ENCODE measurements around the gene THADA.

THADA gene

DNA sequence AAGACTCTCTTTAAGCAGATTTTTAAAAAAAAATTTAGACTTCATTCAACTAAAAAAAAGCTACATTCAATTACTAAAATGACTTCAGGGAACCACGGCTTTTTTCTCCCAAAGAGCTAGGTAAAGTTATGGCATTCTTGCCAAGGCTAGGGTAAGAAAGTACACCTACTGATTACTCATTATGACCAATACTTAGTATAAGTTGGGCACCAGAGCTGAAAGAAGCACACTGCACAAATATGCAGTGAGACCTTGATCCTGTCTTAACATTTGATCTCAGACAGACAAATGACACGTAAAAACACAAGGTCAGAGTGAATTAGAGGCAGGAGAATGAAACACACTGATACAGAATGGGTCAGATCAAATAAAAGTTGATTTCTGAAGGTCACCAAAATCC lies 88.7 kb downstream of the THADA start:
- Histone ChIP-seq H3K4me2 (ENCODE audit: low read depth, low read length, poor library complexity, severe bottlenecking) (no peak overlapping the region), H3K27ac (ENCODE audit: low read depth, low read length) (no peak overlapping the region), H3K9me2 (replicated peaks; ENCODE audit: insufficient read depth, low read length) (no peaks in the 10 kb centered on the region), H3K4me3 (ENCODE audit: insufficient read depth, low read length, poor library complexity, severe bottlenecking) (no peak overlapping the region), H4K20me1 (ENCODE audit: low read depth, low read length) (no peaks in the 10 kb centered on the region), H3F3A (ENCODE audit: insufficient read depth) (peaks cover 3% of the 10 kb centered on the region; the same call in 1 of the 2 replicates), H2AFZ (ENCODE audit: low read depth, low read length, severe bottlenecking) (no peak overlapping the region), H3K9me3 (ENCODE audit: insufficient read depth, low read length) (no peaks in the 10 kb centered on the region), H3K79me2 (ENCODE audit: insufficient read depth, low read length) (no peaks in the 10 kb centered on the region), H3K27me3 (ENCODE audit: low read length) (no peaks in the 10 kb centered on the region), H3K9ac (ENCODE audit: low read length) (no peak overlapping the region), H3K36me3 (ENCODE audit: low read length) (peaks cover 9% of the 10 kb centered on the region; the same call in 1 of the 2 replicates)
- TF ChIP-seq, protein P1, sequence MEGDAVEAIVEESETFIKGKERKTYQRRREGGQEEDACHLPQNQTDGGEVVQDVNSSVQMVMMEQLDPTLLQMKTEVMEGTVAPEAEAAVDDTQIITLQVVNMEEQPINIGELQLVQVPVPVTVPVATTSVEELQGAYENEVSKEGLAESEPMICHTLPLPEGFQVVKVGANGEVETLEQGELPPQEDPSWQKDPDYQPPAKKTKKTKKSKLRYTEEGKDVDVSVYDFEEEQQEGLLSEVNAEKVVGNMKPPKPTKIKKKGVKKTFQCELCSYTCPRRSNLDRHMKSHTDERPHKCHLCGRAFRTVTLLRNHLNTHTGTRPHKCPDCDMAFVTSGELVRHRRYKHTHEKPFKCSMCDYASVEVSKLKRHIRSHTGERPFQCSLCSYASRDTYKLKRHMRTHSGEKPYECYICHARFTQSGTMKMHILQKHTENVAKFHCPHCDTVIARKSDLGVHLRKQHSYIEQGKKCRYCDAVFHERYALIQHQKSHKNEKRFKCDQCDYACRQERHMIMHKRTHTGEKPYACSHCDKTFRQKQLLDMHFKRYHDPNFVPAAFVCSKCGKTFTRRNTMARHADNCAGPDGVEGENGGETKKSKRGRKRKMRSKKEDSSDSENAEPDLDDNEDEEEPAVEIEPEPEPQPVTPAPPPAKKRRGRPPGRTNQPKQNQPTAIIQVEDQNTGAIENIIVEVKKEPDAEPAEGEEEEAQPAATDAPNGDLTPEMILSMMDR (IDR thresholded peaks at IDR 0.05; ENCODE audit: insufficient read depth, low read length, poor library complexity, severe bottlenecking): no peak
- no peak for TF ChIP-seq EZH2phosphoT487 (conservative IDR thresholded peaks at IDR 0.05; ENCODE audit: low read length)

DNA sequence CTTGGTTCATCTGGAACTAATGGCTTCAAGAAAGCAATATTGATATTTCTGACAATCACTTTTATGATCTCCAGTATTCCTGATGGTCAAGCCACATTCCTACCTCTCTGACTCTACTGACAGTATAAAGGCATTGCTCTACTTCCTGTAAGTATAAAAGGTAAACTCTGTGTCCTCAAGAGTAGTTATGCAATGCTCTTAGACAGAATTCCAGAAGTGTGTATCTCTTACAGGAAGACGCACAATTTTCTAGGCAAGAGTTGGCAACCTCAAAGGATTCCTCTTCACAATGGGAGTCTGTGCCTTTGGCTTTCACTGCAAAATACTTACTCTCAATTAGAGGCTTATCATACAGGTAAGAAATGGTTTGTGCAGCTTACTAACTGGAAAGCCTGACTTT lies 100.1 kb downstream of the THADA start:
- Histone ChIP-seq H3K9me2 (replicated peaks; ENCODE audit: insufficient read depth, low read length) (no peaks in the 10 kb centered on the region), H3K27me3 (ENCODE audit: low read length) (no peaks in the 10 kb centered on the region), H3K4me3 (ENCODE audit: insufficient read depth, low read length, poor library complexity, severe bottlenecking) (no peak overlapping the region), H3K9ac (ENCODE audit: low read length) (no peak overlapping the region), H3K79me2 (ENCODE audit: insufficient read depth, low read length) (no peaks in the 10 kb centered on the region), H3K27ac (ENCODE audit: low read depth, low read length) (no peak overlapping the region), H3K36me3 (ENCODE audit: low read length) (peaks cover 11% of the 10 kb centered on the region; the same call in 1 of the 2 replicates), H3F3A (ENCODE audit: insufficient read depth) (no peaks in the 10 kb centered on the region), H3K9me3 (ENCODE audit: insufficient read depth, low read length) (no peaks in the 10 kb centered on the region), H3K4me2 (ENCODE audit: low read depth, low read length, poor library complexity, severe bottlenecking) (no peak overlapping the region), H2AFZ (ENCODE audit: low read depth, low read length, severe bottlenecking) (no peak overlapping the region), H4K20me1 (ENCODE audit: low read depth, low read length) (no peaks in the 10 kb centered on the region)
- no peak for TF ChIP-seq EZH2phosphoT487 (conservative IDR thresholded peaks at IDR 0.05; ENCODE audit: low read length)
- TF ChIP-seq, protein P1 (IDR thresholded peaks at IDR 0.05; ENCODE audit: insufficient read depth, low read length, poor library complexity, severe bottlenecking): no peak

DNA sequence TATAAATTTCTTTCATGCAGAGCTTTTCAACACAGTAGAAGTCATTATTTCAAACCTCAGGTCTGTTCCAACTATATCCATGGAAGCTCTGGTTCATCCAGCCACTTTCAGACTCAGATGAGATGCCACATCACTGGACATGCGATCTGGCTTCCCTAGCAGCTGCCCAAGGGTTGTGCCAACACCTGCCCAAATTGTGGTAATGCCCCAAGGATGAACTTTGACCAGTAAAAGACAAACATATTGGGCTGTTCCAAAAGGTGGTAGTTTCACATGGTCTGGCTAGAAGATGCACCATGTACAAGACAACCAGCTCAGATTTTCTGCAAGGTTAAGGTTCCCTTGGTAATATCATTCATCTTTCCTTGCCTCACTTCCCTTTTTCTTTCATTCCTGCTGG lies 101.9 kb downstream of the THADA start:
- Histone ChIP-seq H3K4me2 (ENCODE audit: low read depth, low read length, poor library complexity, severe bottlenecking) (no peak overlapping the region), H3F3A (ENCODE audit: insufficient read depth) (no peaks in the 10 kb centered on the region), H3K27me3 (ENCODE audit: low read length) (no peaks in the 10 kb centered on the region), H3K79me2 (ENCODE audit: insufficient read depth, low read length) (no peaks in the 10 kb centered on the region), H3K9ac (ENCODE audit: low read length) (no peak overlapping the region), H3K36me3 (ENCODE audit: low read length) (peaks cover 3% of the 10 kb centered on the region; the same call in 1 of the 2 replicates), H3K9me3 (ENCODE audit: insufficient read depth, low read length) (no peaks in the 10 kb centered on the region), H3K9me2 (replicated peaks; ENCODE audit: insufficient read depth, low read length) (no peaks in the 10 kb centered on the region), H4K20me1 (ENCODE audit: low read depth, low read length) (no peaks in the 10 kb centered on the region), H3K27ac (ENCODE audit: low read depth, low read length) (no peak overlapping the region), H2AFZ (ENCODE audit: low read depth, low read length, severe bottlenecking) (no peak overlapping the region), H3K4me3 (ENCODE audit: insufficient read depth, low read length, poor library complexity, severe bottlenecking) (no peak overlapping the region)
- no peak for TF ChIP-seq EZH2phosphoT487 (conservative IDR thresholded peaks at IDR 0.05; ENCODE audit: low read length)
- TF ChIP-seq, protein P1 (IDR thresholded peaks at IDR 0.05; ENCODE audit: insufficient read depth, low read length, poor library complexity, severe bottlenecking): no peak
